ENCODE measurements around the gene CX3CL1. TPM values are rescaled to one million over a fixed set of nuclear protein-coding genes. Genes with fewer than 3 reads are reported as not detected.

CX3CL1 gene
- total and polyA plus RNA-seq, 2 of the 13 experiments (the other 11 are each of a cell fraction or from before 2014, with no cell fraction given) = 57.3 to 60.8 TPM

- CTCF ChIA-PET (ENCODE audit: low intra/inter-chr PET ratio, low total read pairs) = no interaction called here
- no peaks in the 10 kb centered on the region for H3K9me3 ChIP-seq (ENCODE audit: low read length)
- peak; percentile 20 for ATAC-seq
- TF ChIP-seq HNRNPH1 (optimal IDR thresholded peaks at IDR 0.05; ENCODE audit: low read depth, low read length) (no peak), HIC2 (CRISPR knock-in tag; IDR thresholded peaks at IDR 0.05; ENCODE audit: low read depth) (no peak), HOXD1 (CRISPR knock-in tag; IDR thresholded peaks at IDR 0.05) (no peak), ZEB1 (IDR thresholded peaks at IDR 0.05; ENCODE audit: insufficient replicate concordance, low read depth) (no peak), ZNF761 (CRISPR knock-in tag; conservative IDR thresholded peaks at IDR 0.05) (no peak), ZBTB20 (CRISPR knock-in tag; IDR thresholded peaks at IDR 0.05; ENCODE audit: borderline replicate concordance, low read depth) (no peak), RBFOX2 (IDR thresholded peaks at IDR 0.05; ENCODE audit: low read depth, low read length) (peak; percentile 55; the same call in 1 of the 2 replicates), DDIT3 (CRISPR knock-in tag; IDR thresholded peaks at IDR 0.05) (no peak), CREB1 (IDR thresholded peaks at IDR 0.05) (no peak), CREB1 (CRISPR knock-in tag; IDR thresholded peaks at IDR 0.05) (no peak), ZNF569 (CRISPR knock-in tag; IDR thresholded peaks at IDR 0.05; ENCODE audit: borderline replicate concordance) (no peak), RARG (CRISPR knock-in tag; IDR thresholded peaks at IDR 0.05; ENCODE audit: low read depth) (no peak), REL (CRISPR knock-in tag; conservative IDR thresholded peaks at IDR 0.05) (no peak), ZBTB10 (CRISPR knock-in tag; IDR thresholded peaks at IDR 0.05; ENCODE audit: borderline replicate concordance) (no peak), RFX1 (IDR thresholded peaks at IDR 0.05) (no peak), ZNF781 (CRISPR knock-in tag; IDR thresholded peaks at IDR 0.05; ENCODE audit: borderline replicate concordance, not compliant biosample characterization) (no peak), ZNF839 (CRISPR knock-in tag; IDR thresholded peaks at IDR 0.05; ENCODE audit: borderline replicate concordance) (no peak), TAF1 (CRISPR knock-in tag; IDR thresholded peaks at IDR 0.05) (no peak), ZNF362 (CRISPR knock-in tag; IDR thresholded peaks at IDR 0.05; ENCODE audit: borderline replicate concordance) (no peak)
These were observed 10.4 kb downstream of the CX3CL1 start for GRCh38 chr16:57382535-57383275.

More at GRCh38 chr16:57382535-57383275, 10.4 kb downstream of the CX3CL1 start:
- Histone ChIP-seq H2AFZ (ENCODE audit: low read length) (no peak overlapping the region), H4K20me1 (ENCODE audit: insufficient read depth, low read length) (peaks cover 4% of the 10 kb centered on the region; the same call in 1 of the 2 replicates), H3K36me3 (replicated peaks in 1 of 2; ENCODE audit: control insufficient read depth in 1 of 2, insufficient read depth in 2 of 2, low read length in 2 of 2) (peaks cover 32 to 48% of the 10 kb centered on the region in 2 experiments), H3K79me2 (ENCODE audit: insufficient read depth, low read length) (peaks cover 11% of the 10 kb centered on the region), H3K27me3 (ENCODE audit: control insufficient read depth in 1 of 2, insufficient read depth in 2 of 2, low read length in 2 of 2) (no peaks in the 10 kb centered on the region), H3K27ac (ENCODE audit: extremely low read length, insufficient read depth, low read length) (no peak overlapping the region), H3K4me2 (ENCODE audit: low read depth, low read length) (no peak overlapping the region), H3K9ac (ENCODE audit: insufficient read depth, low read depth, low read length) (no peak overlapping the region), H3K4me3 (replicated peaks in 1 of 3; ENCODE audit: insufficient read depth in 1 of 3, low read depth in 2 of 3, low read length in 3 of 3) (no peak overlapping the region), H3K4me1 (ENCODE audit: insufficient read depth, low read length) (peaks cover 61% of the 10 kb centered on the region)
- FAIRE-seq (no peak), DNase-seq (ENCODE audit: low spot score) (no peak)
- intact Hi-C loops (cut with micrococcal nuclease; ENCODE audit: unreplicated experiment) (no loop called here), in situ Hi-C loops (cut with HindIII; ENCODE audit: extremely low pct_ligation_motif_present, low pct_unique_long_range_greater_than_20kb) (no loop called here)
- no TSS peak for BruUV-seq (replicated peaks)
- POLR2A ChIA-PET = interaction anchor here (0.6 to 3.2 kb wide), 4 partner anchors 10 to 422 kb away, joined by 3 to 37 read pairs (median 4); partner anchors contain the start of gene CX3CL1
- 94% methylated on average over 12 of the region's 16 CpGs for WGBS (ENCODE audit: low lambda C conversion rate)

All from HepG2 (cell line).